HepG2 (cell line): Measurements from ENCODE around the gene QPCT. TPM values are rescaled to one million over a fixed set of nuclear protein-coding genes. Genes with fewer than 3 reads are reported as not detected.

ENCODE experiments used
- ATF7 ChIP-seq, 2 experiments: fragments of 450-650 bp in 1 of 2; sonication (generic) in 1 of 2; formaldehyde crosslinking in 1 of 2; IDR thresholded peaks; 2 replicates each; pipeline versions ENCODE4 v1.4.0 to v1.6.1; 2016 to 2020; ENCODE audit warnings: antibody characterized with exemption in 1 of 2, mild to moderate bottlenecking in 1 of 2, missing genetic modification reagents in 1 of 2
- KMT2B ChIP-seq: IDR thresholded peaks from 2 replicates; pipeline ENCODE4 v1.6.1; 2016; ENCODE audit warnings: missing genetic modification reagents, missing compliant biosample characterization
- LCORL ChIP-seq, 2 experiments: fragments of 450-650 bp in 1 of 2; sonication (generic) in 1 of 2; formaldehyde crosslinking in 1 of 2; IDR thresholded peaks; 2 replicates each; pipeline versions ENCODE4 v1.5.0 to v1.6.1; 2017 to 2020; ENCODE audit warnings: antibody characterized with exemption in 1 of 2, missing genetic modification reagents in 1 of 2
- MAFK ChIP-seq, 2 experiments: IDR thresholded peaks in 1 of 2; conservative IDR thresholded peaks in 1 of 2; 2 replicates each; pipeline ENCODE4 v1.6.1; 2011; ENCODE audit warnings: improper control_type of control experiment in 2 of 2, low read length in 2 of 2
- MBD4 ChIP-seq: IDR thresholded peaks from 2 replicates; pipeline ENCODE4 v1.6.1; 2012; ENCODE audit warnings: low read length, inconsistent platforms, borderline replicate concordance
- PAF1 ChIP-seq: IDR thresholded peaks from 2 replicates; pipeline ENCODE4 v1.6.1; 2016; ENCODE audit warnings: missing genetic modification reagents, missing compliant biosample characterization
- ZFX ChIP-seq: sonication (generic); formaldehyde crosslinking; IDR thresholded peaks from 2 replicates; pipeline ENCODE4 v1.4.0; 2020; ENCODE audit warnings: mild to moderate bottlenecking, low read depth, missing genetic modification reagents, moderate library complexity
- ZMYM2 ChIP-seq: sonication (generic); formaldehyde crosslinking; IDR thresholded peaks from 2 replicates; pipeline ENCODE4 v1.8.0; 2022; ENCODE audit warnings: mild to moderate bottlenecking, missing genetic modification reagents
- ZNF232 ChIP-seq: sonication (generic); formaldehyde crosslinking; IDR thresholded peaks from 2 replicates; pipeline ENCODE4 v1.4.0; 2020; ENCODE audit warnings: missing genetic modification reagents, borderline replicate concordance
- ZNF274 ChIP-seq: sonication (generic); formaldehyde crosslinking; IDR thresholded peaks from 2 replicates; pipeline ENCODE4 v1.5.1; 2020; ENCODE audit warnings: mild to moderate bottlenecking, missing genetic modification reagents
- ZNF3 ChIP-seq: IDR thresholded peaks from 2 replicates; pipeline ENCODE4 v1.7.0; 2017; ENCODE audit warnings: inconsistent platforms
- ZNF558 ChIP-seq: sonication (generic); formaldehyde crosslinking; IDR thresholded peaks from 2 replicates; pipeline ENCODE4 v1.9.0; 2022; ENCODE audit warnings: mild to moderate bottlenecking, missing genetic modification reagents, borderline replicate concordance
- ZNF563 ChIP-seq: sonication (generic); formaldehyde crosslinking; IDR thresholded peaks from 2 replicates; pipeline ENCODE4 v1.8.0; 2022; ENCODE audit warnings: mild to moderate bottlenecking, moderate library complexity, missing genetic modification reagents
- ZNF607 ChIP-seq: sonication (generic); formaldehyde crosslinking; IDR thresholded peaks from 2 replicates; pipeline ENCODE4 v1.5.1; 2020; ENCODE audit warnings: missing genetic modification reagents, mild to moderate bottlenecking, borderline replicate concordance
- ZNF619 ChIP-seq: sonication (generic); formaldehyde crosslinking; IDR thresholded peaks from 2 replicates; pipeline ENCODE4 v1.4.0; 2020; ENCODE audit warnings: mild to moderate bottlenecking, missing genetic modification reagents
- ZNF724P ChIP-seq: sonication (generic); formaldehyde crosslinking; IDR thresholded peaks from 2 replicates; pipeline ENCODE4 v1.8.0; 2022; ENCODE audit warnings: missing genetic modification reagents, borderline replicate concordance
- ZNF75D ChIP-seq: sonication (generic); formaldehyde crosslinking; IDR thresholded peaks from 2 replicates; pipeline ENCODE4 v1.8.1; 2023; ENCODE audit warnings: missing genetic modification reagents, mild to moderate bottlenecking, borderline replicate concordance
- polyA plus RNA-seq, 8 experiments: library from polyadenylated mRNA; depleted of rRNA in 3 of 8; stranded (reverse) in 7 of 8; unstranded in 1 of 8; fragments of >200 nt; fragmentation: Illumina TruSeq in 4 of 8; extraction: Trizol in 4 of 8; gene quantifications; 2 replicates each; pipeline versions ENCODE4 v1.2.1 to v1.2.3, GENCODE V29; 2011 to 2016; ENCODE audit warnings: low read depth in 4 of 8, missing spikeins in 1 of 8, mixed read lengths in 1 of 8; ENCODE audit not compliant: insufficient read depth in 1 of 8
- total RNA-seq, 5 experiments: library from RNA; depleted of rRNA; stranded (reverse); fragments of >200 nt; fragmentation: Illumina TruSeq; extraction: Trizol; gene quantifications; 2 replicates each; pipeline ENCODE4 v1.2.3, GENCODE V29; 2016; ENCODE audit warnings: low read depth in 1 of 5
- TF ChIP-seq, protein P1 (sequence below): sonication (generic); formaldehyde crosslinking; IDR thresholded peaks from 2 replicates; pipeline ENCODE4 v1.8.1; 2022; ENCODE audit warnings: mild to moderate bottlenecking, missing genetic modification reagents
- TF ChIP-seq, protein P2 (sequence below): IDR thresholded peaks from 2 replicates; pipeline ENCODE4 v1.6.1; 2016; ENCODE audit warnings: missing compliant biosample characterization, missing genetic modification reagents, borderline replicate concordance
- TF ChIP-seq, protein P3 (sequence below): sonication (generic); formaldehyde crosslinking; IDR thresholded peaks from 2 replicates; pipeline ENCODE4 v1.4.0; 2020; ENCODE audit warnings: missing genetic modification reagents
- TF ChIP-seq, protein P4 (sequence below): sonication (generic); formaldehyde crosslinking; IDR thresholded peaks from 2 replicates; pipeline ENCODE4 v1.4.0; 2020; ENCODE audit warnings: mild to moderate bottlenecking, missing genetic modification reagents
- TF ChIP-seq, protein P5 (sequence below): fragments of 450-650 bp; IDR thresholded peaks from 2 replicates; pipeline ENCODE4 v1.6.1; 2017

The QPCT gene
- total and polyA plus RNA-seq, 2 of the 13 experiments (the other 11 are each of a cell fraction or from before 2014, with no cell fraction given) = 0.77 to 1.2 TPM

DNA sequence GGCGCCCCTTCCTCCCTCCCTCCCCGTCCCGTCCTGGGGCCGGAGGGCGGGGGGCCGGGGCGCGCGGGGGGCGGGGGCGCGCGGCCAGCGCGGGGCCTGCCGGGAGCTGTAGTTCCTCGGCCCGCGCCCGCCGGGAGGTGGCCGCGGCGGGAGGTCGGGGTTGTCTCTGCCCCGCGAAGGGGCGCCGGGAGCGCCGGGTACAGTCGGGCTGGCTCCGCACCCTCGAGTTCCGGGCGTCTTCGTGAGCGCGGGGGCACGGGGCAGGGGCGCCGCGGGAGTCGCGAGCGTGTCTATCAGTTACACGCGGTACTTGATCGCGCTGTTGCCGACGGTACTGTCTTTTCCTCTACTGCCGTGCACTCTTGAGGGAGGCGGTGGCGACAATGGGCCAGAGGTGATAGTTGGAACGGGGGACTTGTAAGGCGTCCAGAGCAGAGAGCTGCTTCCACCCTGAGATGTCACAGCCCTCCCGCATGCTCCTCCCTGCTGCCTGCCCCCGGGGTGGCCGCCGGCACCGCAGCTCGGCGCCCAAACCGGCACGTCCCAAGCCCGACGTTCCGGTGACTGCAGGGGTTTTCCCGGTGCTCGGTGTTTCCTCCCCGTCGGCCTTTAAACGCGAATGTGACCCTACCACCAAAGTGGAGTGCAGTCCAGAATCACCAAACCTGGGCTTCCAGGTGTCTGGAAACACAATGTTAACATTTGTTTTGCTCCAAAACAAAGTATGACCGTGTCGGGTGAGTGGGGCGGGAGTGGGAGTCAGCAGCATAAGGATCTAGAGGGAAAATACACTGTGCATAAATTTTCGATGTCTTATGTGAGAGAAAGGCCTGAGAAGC is 19.4 kb upstream of the QPCT start, which contains the start of gene PRKD3 (continued):
- TF ChIP-seq, protein P1, sequence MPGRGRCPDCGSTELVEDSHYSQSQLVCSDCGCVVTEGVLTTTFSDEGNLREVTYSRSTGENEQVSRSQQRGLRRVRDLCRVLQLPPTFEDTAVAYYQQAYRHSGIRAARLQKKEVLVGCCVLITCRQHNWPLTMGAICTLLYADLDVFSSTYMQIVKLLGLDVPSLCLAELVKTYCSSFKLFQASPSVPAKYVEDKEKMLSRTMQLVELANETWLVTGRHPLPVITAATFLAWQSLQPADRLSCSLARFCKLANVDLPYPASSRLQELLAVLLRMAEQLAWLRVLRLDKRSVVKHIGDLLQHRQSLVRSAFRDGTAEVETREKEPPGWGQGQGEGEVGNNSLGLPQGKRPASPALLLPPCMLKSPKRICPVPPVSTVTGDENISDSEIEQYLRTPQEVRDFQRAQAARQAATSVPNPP (CRISPR knock-in tag) = peak; percentile 55; the same call in 1 of the 2 replicates
- no peak for TF ChIP-seq ZNF724P (CRISPR knock-in tag)
- TF ChIP-seq PAF1 = no peak
- TF ChIP-seq, protein P2, sequence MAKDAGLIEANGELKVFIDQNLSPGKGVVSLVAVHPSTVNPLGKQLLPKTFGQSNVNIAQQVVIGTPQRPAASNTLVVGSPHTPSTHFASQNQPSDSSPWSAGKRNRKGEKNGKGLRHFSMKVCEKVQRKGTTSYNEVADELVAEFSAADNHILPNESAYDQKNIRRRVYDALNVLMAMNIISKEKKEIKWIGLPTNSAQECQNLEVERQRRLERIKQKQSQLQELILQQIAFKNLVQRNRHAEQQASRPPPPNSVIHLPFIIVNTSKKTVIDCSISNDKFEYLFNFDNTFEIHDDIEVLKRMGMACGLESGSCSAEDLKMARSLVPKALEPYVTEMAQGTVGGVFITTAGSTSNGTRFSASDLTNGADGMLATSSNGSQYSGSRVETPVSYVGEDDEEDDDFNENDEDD = no peak; the same call in 1 of the 2 replicates
- no peak for TF ChIP-seq ATF7 (IDR thresholded peaks at IDR 0.05)
- no peak for TF ChIP-seq ATF7 (CRISPR knock-in tag; IDR thresholded peaks at IDR 0.05)
- no peak for TF ChIP-seq MBD4
- 0 out of 2 replicates have a peak, but pooled peaks have one; percentile 45 for TF ChIP-seq ZMYM2 (CRISPR knock-in tag)
- peak; percentile 94 for TF ChIP-seq ZNF274 (CRISPR knock-in tag)
- TF ChIP-seq ZNF232 (CRISPR knock-in tag) = no peak; the same call in 1 of the 2 replicates
- TF ChIP-seq, protein P3, sequence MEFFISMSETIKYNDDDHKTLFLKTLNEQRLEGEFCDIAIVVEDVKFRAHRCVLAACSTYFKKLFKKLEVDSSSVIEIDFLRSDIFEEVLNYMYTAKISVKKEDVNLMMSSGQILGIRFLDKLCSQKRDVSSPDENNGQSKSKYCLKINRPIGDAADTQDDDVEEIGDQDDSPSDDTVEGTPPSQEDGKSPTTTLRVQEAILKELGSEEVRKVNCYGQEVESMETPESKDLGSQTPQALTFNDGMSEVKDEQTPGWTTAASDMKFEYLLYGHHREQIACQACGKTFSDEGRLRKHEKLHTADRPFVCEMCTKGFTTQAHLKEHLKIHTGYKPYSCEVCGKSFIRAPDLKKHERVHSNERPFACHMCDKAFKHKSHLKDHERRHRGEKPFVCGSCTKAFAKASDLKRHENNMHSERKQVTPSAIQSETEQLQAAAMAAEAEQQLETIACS (CRISPR knock-in tag) = peak; percentile 80
- TF ChIP-seq ZNF75D (CRISPR knock-in tag) = no peak
- peak; percentile 91 for TF ChIP-seq ZNF563 (CRISPR knock-in tag)
- no peak for TF ChIP-seq LCORL (IDR thresholded peaks at IDR 0.05)
- TF ChIP-seq LCORL (CRISPR knock-in tag; IDR thresholded peaks at IDR 0.05) = peak; percentile 80
- TF ChIP-seq ZNF558 (CRISPR knock-in tag) = no peak
- no peak for TF ChIP-seq ZNF619 (CRISPR knock-in tag)
- TF ChIP-seq KMT2B (CRISPR knock-in tag) = no peak
- peak; percentile 42; the same call in 1 of the 2 replicates for TF ChIP-seq ZFX (CRISPR knock-in tag)
- TF ChIP-seq, protein P4, sequence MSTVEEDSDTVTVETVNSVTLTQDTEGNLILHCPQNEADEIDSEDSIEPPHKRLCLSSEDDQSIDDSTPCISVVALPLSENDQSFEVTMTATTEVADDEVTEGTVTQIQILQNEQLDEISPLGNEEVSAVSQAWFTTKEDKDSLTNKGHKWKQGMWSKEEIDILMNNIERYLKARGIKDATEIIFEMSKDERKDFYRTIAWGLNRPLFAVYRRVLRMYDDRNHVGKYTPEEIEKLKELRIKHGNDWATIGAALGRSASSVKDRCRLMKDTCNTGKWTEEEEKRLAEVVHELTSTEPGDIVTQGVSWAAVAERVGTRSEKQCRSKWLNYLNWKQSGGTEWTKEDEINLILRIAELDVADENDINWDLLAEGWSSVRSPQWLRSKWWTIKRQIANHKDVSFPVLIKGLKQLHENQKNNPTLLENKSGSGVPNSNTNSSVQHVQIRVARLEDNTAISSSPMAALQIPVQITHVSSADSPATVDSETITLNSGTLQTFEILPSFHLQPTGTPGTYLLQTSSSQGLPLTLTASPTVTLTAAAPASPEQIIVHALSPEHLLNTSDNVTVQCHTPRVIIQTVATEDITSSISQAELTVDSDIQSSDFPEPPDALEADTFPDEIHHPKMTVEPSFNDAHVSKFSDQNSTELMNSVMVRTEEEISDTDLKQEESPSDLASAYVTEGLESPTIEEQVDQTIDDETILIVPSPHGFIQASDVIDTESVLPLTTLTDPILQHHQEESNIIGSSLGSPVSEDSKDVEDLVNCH (CRISPR knock-in tag) = no peak
- TF ChIP-seq ZNF607 (CRISPR knock-in tag) = 0 out of 2 replicates have a peak, but pooled peaks have one; percentile 71
- TF ChIP-seq, protein P5, sequence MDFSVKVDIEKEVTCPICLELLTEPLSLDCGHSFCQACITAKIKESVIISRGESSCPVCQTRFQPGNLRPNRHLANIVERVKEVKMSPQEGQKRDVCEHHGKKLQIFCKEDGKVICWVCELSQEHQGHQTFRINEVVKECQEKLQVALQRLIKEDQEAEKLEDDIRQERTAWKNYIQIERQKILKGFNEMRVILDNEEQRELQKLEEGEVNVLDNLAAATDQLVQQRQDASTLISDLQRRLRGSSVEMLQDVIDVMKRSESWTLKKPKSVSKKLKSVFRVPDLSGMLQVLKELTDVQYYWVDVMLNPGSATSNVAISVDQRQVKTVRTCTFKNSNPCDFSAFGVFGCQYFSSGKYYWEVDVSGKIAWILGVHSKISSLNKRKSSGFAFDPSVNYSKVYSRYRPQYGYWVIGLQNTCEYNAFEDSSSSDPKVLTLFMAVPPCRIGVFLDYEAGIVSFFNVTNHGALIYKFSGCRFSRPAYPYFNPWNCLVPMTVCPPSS = no peak
- no peak for TF ChIP-seq ZNF3 (CRISPR knock-in tag)
- no peak for TF ChIP-seq MAFK (conservative IDR thresholded peaks at IDR 0.05 in 1 of 2, IDR thresholded peaks at IDR 0.05 in 1 of 2; ENCODE audit: low read length in 2 of 2)
